Stimulated activated CD8-positive, alpha-beta memory T cell treated with anti-CD3 and anti-CD28 coated beads, Interleukin-15, amount 100 ng/mL, for 1 hour (primary cell): ENCODE data around the gene TBC1D5.
"Not testable (repeated sequence)": the region's sequence is repeated elsewhere in the genome, so short reads cannot be mapped to it uniquely, and the experiment has no call there.

ENCODE experiments used
- DNase-seq: peaks from one replicate; pipeline ENCODE4 v3.0.0-alpha.2; 2020; ENCODE audit warnings: low read depth

The TBC1D5 gene

DNA sequence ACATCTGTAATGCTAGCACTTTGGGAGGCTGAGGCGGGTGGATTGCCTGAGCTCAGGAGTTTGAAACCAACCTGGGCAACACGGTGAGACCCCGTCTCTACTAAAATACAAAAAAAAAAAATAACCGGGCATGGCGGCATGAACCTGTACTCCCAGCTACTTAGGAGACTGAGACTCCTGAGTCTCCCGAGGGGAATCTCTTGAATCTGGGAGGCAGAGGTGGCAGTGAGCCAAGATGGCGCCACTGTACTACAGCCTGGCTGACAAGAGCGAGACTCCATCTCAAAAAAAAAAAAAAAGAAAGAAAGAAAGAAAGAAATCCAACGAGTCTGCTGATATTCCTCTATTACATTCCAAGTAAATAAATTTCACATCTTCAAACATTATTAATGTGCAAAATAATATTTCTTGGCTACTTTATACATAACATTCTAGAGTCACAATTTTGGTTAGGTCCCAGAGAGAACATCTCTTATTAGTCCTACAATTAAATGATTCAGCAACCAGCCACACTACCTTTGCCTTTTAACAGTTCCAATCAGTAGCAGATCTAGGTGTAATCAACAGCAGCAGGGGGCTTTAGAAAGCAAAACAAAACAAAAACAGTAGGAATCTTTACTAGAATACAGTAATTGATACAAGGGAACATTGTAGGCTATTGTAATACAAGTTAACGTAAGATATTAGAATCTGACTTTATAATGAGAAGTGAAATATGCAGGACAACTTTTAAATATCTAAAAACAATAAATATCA lies 195.8 kb downstream of the TBC1D5 start:
- no peak for DNase-seq

GRCh38 chr3:17544632-17545031 lies 197.8 kb downstream of the TBC1D5 start:
- no peak for DNase-seq

- no peak for DNase-seq
Observed at GRCh38 chr3:17542591-17542990, 199.8 kb downstream of the TBC1D5 start.

- no peak for DNase-seq
Observed at GRCh38 chr3:17539436-17539835, 203.0 kb downstream of the TBC1D5 start.

DNA sequence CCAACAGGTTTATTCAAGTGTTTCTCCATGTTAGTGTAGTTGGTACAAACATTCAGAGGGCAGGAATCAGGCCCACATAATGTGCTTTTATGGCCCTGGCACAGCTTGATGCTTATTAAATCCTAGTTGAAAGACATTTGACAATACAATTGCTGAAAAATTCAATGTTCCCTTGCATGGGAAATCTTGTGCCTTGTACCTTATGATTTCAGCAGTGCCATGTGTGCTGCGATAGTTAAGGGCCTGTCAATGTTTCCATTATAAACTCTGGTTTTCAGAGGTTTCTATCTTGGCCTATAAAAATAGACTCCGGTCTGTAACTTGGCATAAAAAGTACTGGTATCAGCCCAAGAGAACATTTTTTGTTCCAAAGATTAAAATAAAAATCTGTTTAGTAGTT lies 207.2 kb downstream of the TBC1D5 start:
- DNase-seq = no peak

GRCh38 chr3:17532446-17532845 lies 210.0 kb downstream of the TBC1D5 start:
- not testable (repeated sequence) for DNase-seq

DNA sequence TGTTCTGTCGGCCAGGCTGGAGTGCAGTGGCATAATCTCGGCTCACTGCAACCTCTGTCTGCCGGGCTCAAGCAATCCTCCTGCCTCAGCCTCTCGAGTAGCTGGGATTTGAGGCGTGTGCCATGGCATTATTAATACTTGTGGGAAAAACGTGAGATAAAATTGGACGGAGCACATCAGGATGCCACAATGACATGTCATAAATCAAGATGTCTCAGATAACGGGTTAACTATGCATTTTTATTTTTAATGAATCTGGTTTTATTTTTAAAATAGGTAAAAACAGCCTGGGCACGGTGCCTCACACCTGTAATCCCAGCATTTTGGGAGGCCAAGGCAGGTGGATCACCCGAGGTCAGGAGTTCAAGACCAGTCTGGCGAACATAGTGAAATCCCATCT lies 212.8 kb downstream of the TBC1D5 start:
- no peak for DNase-seq

GRCh38 chr3:17518189-17519059 lies 224.0 kb downstream of the TBC1D5 start:
- DNase-seq = no peak

- DNase-seq = no peak
Observed at GRCh38 chr3:17515445-17516234, 226.8 kb downstream of the TBC1D5 start.

DNA sequence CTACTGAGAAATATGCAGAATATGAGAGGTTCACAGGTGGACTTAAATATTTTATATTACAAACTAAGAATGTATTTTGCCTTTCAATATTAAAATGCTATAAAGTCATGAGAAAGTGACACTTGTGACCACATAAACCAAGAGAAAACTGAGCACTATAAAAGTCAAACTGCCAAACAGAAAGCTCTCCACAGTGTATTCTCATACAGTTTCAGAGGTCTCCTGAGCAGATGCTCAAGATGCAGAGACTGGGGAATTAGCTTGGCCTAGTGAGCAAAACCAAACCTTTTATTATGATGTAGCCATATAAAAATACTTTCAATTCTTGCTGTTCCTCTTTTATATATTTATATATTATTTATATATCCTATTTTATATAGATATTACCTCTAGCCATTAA lies 227.8 kb downstream of the TBC1D5 start:
- no peak for DNase-seq

GRCh38 chr3:17510265-17510664 lies 232.2 kb downstream of the TBC1D5 start:
- no peak for DNase-seq

DNA sequence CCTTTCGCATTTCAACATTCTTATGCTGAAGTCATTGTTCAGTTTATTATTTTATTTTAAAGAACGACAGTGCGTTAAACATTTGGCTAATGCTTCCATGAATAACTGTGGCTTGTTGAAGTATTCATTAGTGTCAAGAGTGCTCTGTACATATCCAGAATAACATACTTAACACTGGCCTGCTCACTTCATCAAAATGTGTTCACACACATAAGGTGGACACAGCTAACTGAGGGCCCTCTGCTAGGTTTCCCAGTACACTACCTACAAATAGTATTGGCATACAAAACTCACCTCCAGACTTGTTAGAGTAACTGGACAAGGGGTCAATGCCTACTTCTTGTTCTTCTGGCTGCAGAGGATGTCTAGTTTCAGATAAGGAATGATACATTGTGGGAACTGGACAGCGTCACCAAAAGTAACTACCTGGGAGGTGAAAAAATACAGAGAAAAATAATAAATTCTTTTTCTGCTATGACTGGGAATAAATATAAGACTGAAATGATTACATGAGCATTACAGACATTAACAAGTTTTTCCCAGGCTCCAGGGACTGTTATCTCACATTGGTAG lies 234.2 kb downstream of the TBC1D5 start:
- no peak for DNase-seq

DNA sequence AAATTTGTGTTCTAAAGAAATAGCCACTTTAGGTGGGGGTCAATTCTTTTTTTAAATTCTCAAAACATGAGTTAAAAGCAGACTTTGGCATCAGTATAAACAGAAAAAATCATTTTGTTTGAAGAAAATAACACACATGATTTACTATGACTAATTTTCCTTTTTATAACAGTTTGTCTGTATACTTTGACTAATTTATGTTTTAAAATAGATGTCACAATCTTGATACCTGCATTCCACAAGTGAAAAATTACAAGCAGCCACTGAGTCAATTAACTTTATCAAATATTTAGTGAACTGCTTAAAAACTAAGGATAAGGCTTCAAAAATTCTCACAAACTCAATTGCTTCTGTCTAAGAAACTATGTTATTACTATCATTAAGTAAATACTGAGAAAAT lies 235.0 kb downstream of the TBC1D5 start:
- DNase-seq = no peak

- DNase-seq = no peak
Observed at GRCh38 chr3:17505856-17506255, 236.6 kb downstream of the TBC1D5 start.

GRCh38 chr3:17501745-17502144 lies 240.7 kb downstream of the TBC1D5 start:
- DNase-seq = no peak

DNA sequence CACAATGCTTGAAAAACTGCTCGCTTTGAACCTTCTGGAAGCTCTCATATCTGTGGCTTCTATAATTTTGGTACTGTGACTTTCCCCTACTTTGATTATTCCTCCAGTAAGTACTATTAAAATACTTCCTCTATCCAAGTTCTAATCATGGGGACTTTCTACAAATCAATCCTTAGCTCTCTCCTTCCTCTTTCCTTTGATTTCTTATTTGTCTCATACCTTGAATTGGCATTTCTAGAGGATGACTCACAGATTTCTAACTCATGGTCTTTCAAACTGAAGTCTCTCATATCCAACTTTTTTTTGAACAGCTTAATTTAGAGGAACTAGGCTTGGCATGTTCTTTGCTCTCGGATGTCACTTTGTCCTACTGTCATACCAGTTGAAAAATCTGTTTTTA lies 241.8 kb downstream of the TBC1D5 start:
- no peak for DNase-seq

- DNase-seq = no peak
Observed at GRCh38 chr3:17494117-17494809, 248.2 kb downstream of the TBC1D5 start.

- no peak for DNase-seq
Observed at GRCh38 chr3:17491601-17492000, 250.8 kb downstream of the TBC1D5 start.

- not testable (repeated sequence) for DNase-seq
Observed at GRCh38 chr3:17491190-17491589, 251.2 kb downstream of the TBC1D5 start.

GRCh38 chr3:17489139-17489538 lies 253.3 kb downstream of the TBC1D5 start:
- no peak for DNase-seq

DNA sequence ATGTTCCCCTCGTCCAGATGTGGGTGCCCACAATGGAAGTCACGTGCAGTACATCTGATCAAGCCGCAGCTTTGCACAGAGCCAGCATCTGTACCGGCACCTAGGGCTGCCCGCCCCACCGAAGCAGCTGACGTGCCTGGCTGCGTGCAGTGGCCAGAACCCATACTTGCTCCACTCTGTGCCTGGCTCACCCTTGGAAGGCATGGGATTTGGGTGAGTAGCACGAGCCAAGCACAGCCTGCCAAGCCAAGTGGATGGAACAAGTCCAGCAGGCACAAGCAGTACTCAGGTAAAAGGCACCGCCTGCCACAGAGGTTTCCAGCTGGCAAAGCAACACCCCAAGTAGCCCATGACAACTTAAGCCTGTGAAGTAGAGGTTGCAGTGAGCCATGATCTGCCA lies 261.3 kb downstream of the TBC1D5 start:
- DNase-seq = no peak
